ENCODE data around the gene OR4D1.

OR4D1 gene

GRCh38 chr17:58208344-58208743, 60.2 kb downstream of the OR4D1 start:
- no peak for TF ChIP-seq CTCF (IDR thresholded peaks at IDR 0.05; ENCODE audit: low read depth, low read length)
- H3K4me3 ChIP-seq (ENCODE audit: low read depth, low read length) = no peak overlapping the region

All from WI38 (cell line).